ENCODE measurements around the gene MTG1.

MTG1 gene, protein sequence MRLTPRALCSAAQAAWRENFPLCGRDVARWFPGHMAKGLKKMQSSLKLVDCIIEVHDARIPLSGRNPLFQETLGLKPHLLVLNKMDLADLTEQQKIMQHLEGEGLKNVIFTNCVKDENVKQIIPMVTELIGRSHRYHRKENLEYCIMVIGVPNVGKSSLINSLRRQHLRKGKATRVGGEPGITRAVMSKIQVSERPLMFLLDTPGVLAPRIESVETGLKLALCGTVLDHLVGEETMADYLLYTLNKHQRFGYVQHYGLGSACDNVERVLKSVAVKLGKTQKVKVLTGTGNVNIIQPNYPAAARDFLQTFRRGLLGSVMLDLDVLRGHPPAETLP

DNA sequence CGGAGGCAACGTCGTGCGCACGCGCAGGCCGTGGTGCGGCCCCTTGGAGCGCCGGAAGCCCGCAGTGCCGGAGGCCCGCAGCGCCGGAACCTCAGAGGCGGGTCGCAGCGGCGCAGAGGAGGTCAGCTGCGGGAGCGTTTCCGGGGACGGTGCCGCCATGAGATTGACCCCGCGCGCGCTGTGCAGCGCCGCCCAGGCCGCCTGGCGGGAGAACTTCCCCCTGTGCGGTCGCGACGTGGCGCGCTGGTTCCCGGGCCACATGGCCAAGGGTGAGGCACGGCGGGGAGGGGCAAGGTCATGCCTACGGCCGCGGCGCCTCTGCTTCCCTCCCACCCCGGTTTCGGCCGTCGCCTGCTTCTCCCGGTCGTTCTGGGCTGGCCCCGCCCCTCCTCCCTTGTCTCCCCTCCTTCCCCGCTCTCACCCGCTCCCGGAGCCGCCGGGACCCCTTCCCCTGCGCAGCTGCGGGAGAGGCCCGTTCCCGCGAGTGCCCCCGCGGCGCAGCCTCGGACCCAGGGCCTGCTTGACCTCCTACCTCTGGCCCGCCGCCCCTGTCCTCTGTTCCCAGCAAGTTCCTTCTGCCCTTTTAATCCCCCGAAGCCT is at the start of gene MTG1:
Gene MTG1, plus strand, starts transcription at position 94 of the 600 bp plus-strand sequence. Its CDS starts 64 bp downstream, at position 158.
- peak within 1 kb of the TSS; percentile 79 for H3K4me3 ChIP-seq (ENCODE audit: low read depth, low read length)
- TF ChIP-seq MYC (IDR thresholded peaks at IDR 0.05; ENCODE audit: low read depth, low read length) (peak; percentile 99), POLR2A (IDR thresholded peaks at IDR 0.05; ENCODE audit: extremely low read depth, insufficient read length) (peak; percentile 86)
- TF ChIP-seq, protein P1, sequence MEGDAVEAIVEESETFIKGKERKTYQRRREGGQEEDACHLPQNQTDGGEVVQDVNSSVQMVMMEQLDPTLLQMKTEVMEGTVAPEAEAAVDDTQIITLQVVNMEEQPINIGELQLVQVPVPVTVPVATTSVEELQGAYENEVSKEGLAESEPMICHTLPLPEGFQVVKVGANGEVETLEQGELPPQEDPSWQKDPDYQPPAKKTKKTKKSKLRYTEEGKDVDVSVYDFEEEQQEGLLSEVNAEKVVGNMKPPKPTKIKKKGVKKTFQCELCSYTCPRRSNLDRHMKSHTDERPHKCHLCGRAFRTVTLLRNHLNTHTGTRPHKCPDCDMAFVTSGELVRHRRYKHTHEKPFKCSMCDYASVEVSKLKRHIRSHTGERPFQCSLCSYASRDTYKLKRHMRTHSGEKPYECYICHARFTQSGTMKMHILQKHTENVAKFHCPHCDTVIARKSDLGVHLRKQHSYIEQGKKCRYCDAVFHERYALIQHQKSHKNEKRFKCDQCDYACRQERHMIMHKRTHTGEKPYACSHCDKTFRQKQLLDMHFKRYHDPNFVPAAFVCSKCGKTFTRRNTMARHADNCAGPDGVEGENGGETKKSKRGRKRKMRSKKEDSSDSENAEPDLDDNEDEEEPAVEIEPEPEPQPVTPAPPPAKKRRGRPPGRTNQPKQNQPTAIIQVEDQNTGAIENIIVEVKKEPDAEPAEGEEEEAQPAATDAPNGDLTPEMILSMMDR (IDR thresholded peaks at IDR 0.05; ENCODE audit: low read depth, low read length), result no peak
- TF ChIP-seq, protein P2, sequence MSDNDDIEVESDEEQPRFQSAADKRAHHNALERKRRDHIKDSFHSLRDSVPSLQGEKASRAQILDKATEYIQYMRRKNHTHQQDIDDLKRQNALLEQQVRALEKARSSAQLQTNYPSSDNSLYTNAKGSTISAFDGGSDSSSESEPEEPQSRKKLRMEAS (IDR thresholded peaks at IDR 0.05; ENCODE audit: low read depth, low read length), result peak; percentile 95
- peak; percentile 97 for DNase-seq (ENCODE audit: low read depth)

DNA sequence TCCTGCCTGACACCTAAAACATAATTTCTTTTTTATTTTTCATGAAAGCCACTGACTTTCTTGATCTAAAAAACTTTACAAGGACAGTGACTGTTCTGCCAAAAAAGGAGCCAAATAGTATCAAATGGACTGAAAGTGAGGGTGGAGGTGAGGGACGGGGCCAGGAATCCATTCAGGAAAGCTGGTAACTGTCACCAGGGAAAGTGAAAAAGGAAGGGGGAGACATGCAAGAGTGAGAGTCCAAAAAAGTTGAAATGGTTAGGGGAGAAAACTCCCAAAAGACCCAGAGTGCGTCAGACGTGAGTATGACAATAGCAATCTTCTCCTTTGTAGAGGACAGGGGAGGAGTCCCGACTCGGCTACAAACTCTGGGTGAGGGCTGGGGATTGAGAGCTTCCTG is 49.7 kb upstream of the MTG1 start:
- no peak overlapping the region for H3K4me3 ChIP-seq (ENCODE audit: low read depth, low read length)
- TF ChIP-seq POLR2A (IDR thresholded peaks at IDR 0.05; ENCODE audit: extremely low read depth, insufficient read length) (no peak), MYC (IDR thresholded peaks at IDR 0.05; ENCODE audit: low read depth, low read length) (no peak)
- TF ChIP-seq, protein P2 (IDR thresholded peaks at IDR 0.05; ENCODE audit: low read depth, low read length), result no peak
- TF ChIP-seq, protein P1 (IDR thresholded peaks at IDR 0.05; ENCODE audit: low read depth, low read length), result no peak
- no peak for DNase-seq (ENCODE audit: low read depth)

DNA sequence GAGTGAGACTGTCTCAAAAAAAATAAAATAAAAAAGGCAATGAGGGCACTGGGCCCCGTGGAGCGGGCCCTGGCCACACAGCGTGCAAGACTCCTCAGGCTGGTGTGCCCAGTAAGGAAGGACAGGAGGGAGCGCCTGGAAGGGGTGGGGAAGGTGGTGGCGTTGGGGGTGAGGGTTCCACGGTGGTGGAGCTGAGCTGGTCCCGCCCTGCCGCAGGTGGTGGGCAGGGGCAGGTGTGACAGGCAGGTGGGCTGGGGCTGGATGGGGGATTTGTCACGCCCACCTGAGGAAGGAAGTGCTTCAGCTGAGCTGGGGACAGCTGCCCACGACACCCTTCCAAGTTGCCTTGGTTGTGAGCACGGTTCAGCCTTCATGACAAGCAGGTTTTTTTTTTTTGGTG is 47.5 kb upstream of the MTG1 start:
- TF ChIP-seq, protein P2 (IDR thresholded peaks at IDR 0.05; ENCODE audit: low read depth, low read length), result no peak
- TF ChIP-seq MYC (IDR thresholded peaks at IDR 0.05; ENCODE audit: low read depth, low read length) (no peak), POLR2A (IDR thresholded peaks at IDR 0.05; ENCODE audit: extremely low read depth, insufficient read length) (no peak)
- TF ChIP-seq, protein P1 (IDR thresholded peaks at IDR 0.05; ENCODE audit: low read depth, low read length), result no peak
- DNase-seq (ENCODE audit: low read depth), result no peak
- no peak overlapping the region for H3K4me3 ChIP-seq (ENCODE audit: low read depth, low read length)

DNA sequence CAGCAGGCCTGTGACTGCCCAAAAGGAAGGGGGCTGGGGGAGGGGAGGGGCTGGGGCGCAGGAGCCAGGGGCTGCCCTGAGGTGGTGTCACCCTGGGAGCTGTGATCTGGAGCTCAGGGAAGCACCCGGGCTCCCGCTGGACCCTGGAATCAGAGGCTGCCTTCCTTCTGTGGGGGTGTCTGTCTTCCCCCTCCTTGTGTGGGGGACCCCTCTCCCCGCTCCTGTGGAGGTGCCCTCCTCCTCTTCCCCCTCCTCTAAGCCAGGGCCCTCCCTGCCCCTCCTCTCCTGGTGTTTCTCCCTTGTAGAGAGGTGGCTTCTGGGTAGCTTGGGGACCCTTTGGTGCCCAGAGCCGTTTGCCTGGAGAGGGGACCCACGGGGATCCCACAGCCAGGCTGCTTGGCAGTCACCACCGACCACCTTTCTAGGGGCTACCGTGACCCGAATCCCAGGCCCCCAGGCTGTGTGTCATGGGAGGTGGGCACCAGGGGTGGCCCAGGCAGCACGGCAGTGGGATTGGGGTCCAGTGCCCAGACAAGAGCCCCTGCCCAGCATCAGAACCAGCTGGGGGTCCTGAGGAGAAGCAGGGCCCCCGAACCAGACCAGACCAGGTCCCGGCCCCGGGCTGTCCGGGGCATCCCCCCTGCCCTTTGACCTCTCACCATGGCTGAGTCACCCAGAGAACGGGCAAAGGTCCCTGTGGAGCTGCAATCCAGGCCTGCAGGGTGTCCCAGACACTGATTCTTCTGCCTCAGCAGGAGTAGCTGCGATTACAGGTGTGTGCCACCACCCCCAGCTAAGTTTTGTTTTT is 46.0 kb upstream of the MTG1 start:
- TF ChIP-seq, protein P2 (IDR thresholded peaks at IDR 0.05; ENCODE audit: low read depth, low read length), result no peak
- no peak for TF ChIP-seq MYC (IDR thresholded peaks at IDR 0.05; ENCODE audit: low read depth, low read length)
- TF ChIP-seq POLR2A (IDR thresholded peaks at IDR 0.05; ENCODE audit: extremely low read depth, insufficient read length), result no peak
- TF ChIP-seq, protein P1 (IDR thresholded peaks at IDR 0.05; ENCODE audit: low read depth, low read length), result no peak
- H3K4me3 ChIP-seq (ENCODE audit: low read depth, low read length), result no peak overlapping the region
- DNase-seq (ENCODE audit: low read depth), result no peak

DNA sequence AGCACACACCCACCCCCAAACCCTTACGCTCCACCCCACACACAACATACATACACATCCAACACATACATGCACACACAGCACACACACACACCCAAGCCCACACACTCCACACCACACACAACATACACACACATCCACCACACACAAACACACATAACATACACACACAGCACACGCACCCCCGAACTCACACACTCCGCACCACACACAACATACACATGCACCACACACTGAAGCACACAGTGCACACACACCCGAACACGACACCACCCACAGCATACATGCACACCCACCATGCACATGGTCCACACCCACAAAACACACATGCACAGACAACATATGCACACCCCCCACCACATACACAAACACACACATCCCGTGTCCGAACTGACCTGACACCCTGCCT is 44.8 kb upstream of the MTG1 start:
- TF ChIP-seq MYC (IDR thresholded peaks at IDR 0.05; ENCODE audit: low read depth, low read length), result no peak
- TF ChIP-seq, protein P1 (IDR thresholded peaks at IDR 0.05; ENCODE audit: low read depth, low read length), result no peak
- TF ChIP-seq, protein P2 (IDR thresholded peaks at IDR 0.05; ENCODE audit: low read depth, low read length), result no peak
- no peak for TF ChIP-seq POLR2A (IDR thresholded peaks at IDR 0.05; ENCODE audit: extremely low read depth, insufficient read length)

More for the DNA sequence above, 44.8 kb upstream of the MTG1 start:
- H3K4me3 ChIP-seq (ENCODE audit: low read depth, low read length), result no peak overlapping the region
- no peak for DNase-seq (ENCODE audit: low read depth)

Measured in NB4 (cell line).